Measurements from ENCODE around the gene GALNT6.

The GALNT6 gene

GRCh38 chr12:51360315-51360714 lies 30.9 kb downstream of the GALNT6 start:
- TF ChIP-seq, protein P1, sequence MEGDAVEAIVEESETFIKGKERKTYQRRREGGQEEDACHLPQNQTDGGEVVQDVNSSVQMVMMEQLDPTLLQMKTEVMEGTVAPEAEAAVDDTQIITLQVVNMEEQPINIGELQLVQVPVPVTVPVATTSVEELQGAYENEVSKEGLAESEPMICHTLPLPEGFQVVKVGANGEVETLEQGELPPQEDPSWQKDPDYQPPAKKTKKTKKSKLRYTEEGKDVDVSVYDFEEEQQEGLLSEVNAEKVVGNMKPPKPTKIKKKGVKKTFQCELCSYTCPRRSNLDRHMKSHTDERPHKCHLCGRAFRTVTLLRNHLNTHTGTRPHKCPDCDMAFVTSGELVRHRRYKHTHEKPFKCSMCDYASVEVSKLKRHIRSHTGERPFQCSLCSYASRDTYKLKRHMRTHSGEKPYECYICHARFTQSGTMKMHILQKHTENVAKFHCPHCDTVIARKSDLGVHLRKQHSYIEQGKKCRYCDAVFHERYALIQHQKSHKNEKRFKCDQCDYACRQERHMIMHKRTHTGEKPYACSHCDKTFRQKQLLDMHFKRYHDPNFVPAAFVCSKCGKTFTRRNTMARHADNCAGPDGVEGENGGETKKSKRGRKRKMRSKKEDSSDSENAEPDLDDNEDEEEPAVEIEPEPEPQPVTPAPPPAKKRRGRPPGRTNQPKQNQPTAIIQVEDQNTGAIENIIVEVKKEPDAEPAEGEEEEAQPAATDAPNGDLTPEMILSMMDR (conservative IDR thresholded peaks at IDR 0.05; ENCODE audit: low read depth, low read length) = no peak
- Histone ChIP-seq H3K4me1 (ENCODE audit: low read depth, poor library complexity, severe bottlenecking) (peaks cover 6% of the 10 kb centered on the region), H3K9ac (no peak overlapping the region), H3K4me3 (IDR thresholded peaks at IDR 0.05; ENCODE audit: insufficient read depth, low read depth, low read length) (no peak overlapping the region), H2AFZ (ENCODE audit: low read depth) (no peak overlapping the region), H3K79me2 (ENCODE audit: insufficient read depth, low read depth) (no peaks in the 10 kb centered on the region), H3K36me3 (ENCODE audit: insufficient read depth) (no peaks in the 10 kb centered on the region), H3K27ac (no peak overlapping the region), H3K4me2 (no peak overlapping the region), H4K20me1 (ENCODE audit: insufficient read depth) (no peaks in the 10 kb centered on the region), H3K27me3 (ENCODE audit: insufficient read depth, low read depth) (no peaks in the 10 kb centered on the region)

DNA sequence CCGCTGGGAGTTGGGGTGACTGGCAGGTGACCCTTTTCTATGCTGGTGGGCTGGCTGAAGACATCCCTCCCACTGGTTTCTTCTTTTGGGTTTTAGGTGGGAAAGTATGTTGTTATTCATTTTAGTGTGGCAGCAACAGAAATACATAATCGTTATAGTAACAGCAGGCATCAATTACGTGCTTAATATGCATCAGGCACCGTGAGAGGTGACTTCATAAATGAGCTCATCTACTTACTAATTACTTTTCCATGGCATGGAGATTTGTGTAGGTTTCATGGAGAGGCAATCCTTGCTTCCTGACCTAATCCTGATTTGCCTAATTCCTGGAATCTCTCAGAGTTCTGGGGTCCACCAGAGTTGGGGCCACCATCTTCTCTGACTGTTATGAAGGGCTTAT lies 31.4 kb downstream of the GALNT6 start:
- no peak overlapping the region for H3K9ac ChIP-seq
- no peak overlapping the region for H3K27ac ChIP-seq
- H3K4me1 ChIP-seq (ENCODE audit: low read depth, poor library complexity, severe bottlenecking) = peaks cover 6% of the 10 kb centered on the region
- no peaks in the 10 kb centered on the region for H3K27me3 ChIP-seq (ENCODE audit: insufficient read depth, low read depth)
- no peak overlapping the region for H3K4me3 ChIP-seq (IDR thresholded peaks at IDR 0.05; ENCODE audit: insufficient read depth, low read depth, low read length)
- no peaks in the 10 kb centered on the region for H4K20me1 ChIP-seq (ENCODE audit: insufficient read depth)
- H3K36me3 ChIP-seq (ENCODE audit: insufficient read depth) = no peaks in the 10 kb centered on the region
- TF ChIP-seq, protein P1 (conservative IDR thresholded peaks at IDR 0.05; ENCODE audit: low read depth, low read length) = no peak
- no peak overlapping the region for H3K4me2 ChIP-seq
- no peak overlapping the region for H2AFZ ChIP-seq (ENCODE audit: low read depth)
- no peaks in the 10 kb centered on the region for H3K79me2 ChIP-seq (ENCODE audit: insufficient read depth, low read depth)

GRCh38 chr12:51358496-51358895 lies 32.7 kb downstream of the GALNT6 start:
- no peaks in the 10 kb centered on the region for H3K27me3 ChIP-seq (ENCODE audit: insufficient read depth, low read depth)
- H3K9ac ChIP-seq = no peak overlapping the region
- H3K4me3 ChIP-seq (IDR thresholded peaks at IDR 0.05; ENCODE audit: insufficient read depth, low read depth, low read length) = no peak overlapping the region
- TF ChIP-seq, protein P1 (conservative IDR thresholded peaks at IDR 0.05; ENCODE audit: low read depth, low read length) = no peak
- H3K79me2 ChIP-seq (ENCODE audit: insufficient read depth, low read depth) = no peaks in the 10 kb centered on the region
- H3K4me2 ChIP-seq = no peak overlapping the region
- no peak overlapping the region for H2AFZ ChIP-seq (ENCODE audit: low read depth)
- no peaks in the 10 kb centered on the region for H4K20me1 ChIP-seq (ENCODE audit: insufficient read depth)
- peaks cover 6% of the 10 kb centered on the region for H3K4me1 ChIP-seq (ENCODE audit: low read depth, poor library complexity, severe bottlenecking)
- no peaks in the 10 kb centered on the region for H3K36me3 ChIP-seq (ENCODE audit: insufficient read depth)
- H3K27ac ChIP-seq = no peak overlapping the region

DNA sequence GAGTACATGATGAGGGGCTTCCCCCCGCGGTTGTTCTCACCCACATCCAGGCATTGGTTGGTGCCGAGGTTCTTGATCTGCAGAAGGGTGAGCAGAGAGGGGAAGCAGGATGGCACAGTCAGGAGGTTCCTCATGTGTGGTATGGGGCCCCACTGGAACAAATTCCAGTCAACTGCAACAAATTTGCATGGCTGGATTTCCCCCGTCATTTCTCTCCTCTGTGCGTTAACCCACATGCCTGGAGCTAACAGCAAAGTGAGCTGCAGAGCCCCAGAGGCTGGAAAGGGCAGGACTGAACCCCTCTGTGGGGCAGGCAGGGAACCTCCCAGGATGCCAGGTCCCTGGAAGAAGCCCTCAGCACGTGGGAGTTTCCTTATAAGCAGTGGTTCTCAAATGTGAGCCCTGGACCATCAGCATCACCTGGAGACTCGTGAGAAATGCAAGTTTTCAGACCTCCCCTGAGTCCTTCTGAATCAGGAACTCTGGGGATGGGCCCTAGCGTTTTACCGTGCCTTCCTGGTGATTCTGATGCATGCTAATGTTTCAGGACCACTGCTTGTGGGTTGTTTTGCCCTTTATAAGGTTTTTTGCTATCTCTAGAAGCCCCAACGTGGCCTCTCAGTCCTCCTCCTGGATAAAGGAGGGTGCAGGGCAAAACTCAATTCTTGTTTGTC lies 33.7 kb downstream of the GALNT6 start:
- H2AFZ ChIP-seq (ENCODE audit: low read depth) = no peak overlapping the region
- H3K79me2 ChIP-seq (ENCODE audit: insufficient read depth, low read depth) = no peaks in the 10 kb centered on the region
- H3K36me3 ChIP-seq (ENCODE audit: insufficient read depth) = no peaks in the 10 kb centered on the region
- H3K4me1 ChIP-seq (ENCODE audit: low read depth, poor library complexity, severe bottlenecking) = peaks cover 6% of the 10 kb centered on the region
- TF ChIP-seq, protein P1 (conservative IDR thresholded peaks at IDR 0.05; ENCODE audit: low read depth, low read length) = no peak
- no peaks in the 10 kb centered on the region for H4K20me1 ChIP-seq (ENCODE audit: insufficient read depth)
- H3K27ac ChIP-seq = no peak overlapping the region
- H3K9ac ChIP-seq = no peak overlapping the region
- H3K27me3 ChIP-seq (ENCODE audit: insufficient read depth, low read depth) = no peaks in the 10 kb centered on the region
- H3K4me2 ChIP-seq = no peak overlapping the region; the same call in 1 of the 2 replicates
- H3K4me3 ChIP-seq (IDR thresholded peaks at IDR 0.05; ENCODE audit: insufficient read depth, low read depth, low read length) = no peak overlapping the region
